ENCODE measurements around the gene HTR3D. TPM values are rescaled to one million over a fixed set of nuclear protein-coding genes. Genes with fewer than 3 reads are reported as not detected.

Gene HTR3D
- total RNA-seq, 1 experiment from 2014 or later, result not detected

DNA sequence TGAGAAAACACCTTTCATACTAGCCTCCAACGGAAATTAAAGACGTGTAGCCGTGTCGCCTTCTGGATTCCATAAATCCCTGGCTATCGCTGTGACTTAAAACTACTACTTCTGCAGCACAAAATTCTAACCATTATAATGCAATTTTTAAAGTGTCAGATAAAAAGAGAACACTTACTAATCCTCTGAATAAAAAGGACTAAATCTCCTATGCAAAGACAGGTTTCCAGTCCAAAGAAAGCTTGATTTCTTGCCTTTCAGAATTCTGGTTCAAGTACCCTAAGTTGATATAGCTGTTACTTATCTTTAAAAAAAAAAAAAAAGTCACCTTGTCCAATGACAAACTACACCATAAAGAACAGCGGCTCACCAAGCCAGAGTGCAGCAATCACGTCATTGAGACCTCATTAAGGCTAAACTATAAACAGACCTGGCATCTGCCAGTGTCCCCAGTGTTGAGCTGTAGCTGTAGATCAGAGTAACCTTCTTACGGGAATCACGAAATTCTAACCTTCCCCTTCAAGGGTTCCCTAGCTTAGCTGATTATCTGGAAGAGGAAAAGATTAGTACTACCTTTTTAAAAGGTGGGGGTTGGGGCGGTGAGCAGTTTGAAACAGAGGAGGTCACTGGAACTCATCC lies 16.0 kb upstream of the HTR3D start:
- CTCF ChIA-PET, result interaction anchor here (0.6 kb wide), 1 partner anchor 9 kb away, joined by 10 read pairs; no protein-coding TSS in a partner anchor
- no peaks in the 10 kb centered on the region for H3K27me3 ChIP-seq (replicated peaks; ENCODE audit: insufficient read depth, low read depth, low read length, poor library complexity)
- DNase-seq (ENCODE audit: low spot score), result no peak
- H3K36me3 ChIP-seq (ENCODE audit: insufficient read depth, low read length, poor library complexity, severe bottlenecking), result peaks cover 7% of the 10 kb centered on the region
- peaks cover 10% of the 10 kb centered on the region for H3K4me1 ChIP-seq (ENCODE audit: insufficient read depth, low read length, poor library complexity, severe bottlenecking)
- BruUV-seq (replicated peaks), result no TSS peak
- H3K9me3 ChIP-seq (ENCODE audit: low read depth, low read length, poor library complexity, severe bottlenecking), result no peaks in the 10 kb centered on the region
- TF ChIP-seq, protein P1, sequence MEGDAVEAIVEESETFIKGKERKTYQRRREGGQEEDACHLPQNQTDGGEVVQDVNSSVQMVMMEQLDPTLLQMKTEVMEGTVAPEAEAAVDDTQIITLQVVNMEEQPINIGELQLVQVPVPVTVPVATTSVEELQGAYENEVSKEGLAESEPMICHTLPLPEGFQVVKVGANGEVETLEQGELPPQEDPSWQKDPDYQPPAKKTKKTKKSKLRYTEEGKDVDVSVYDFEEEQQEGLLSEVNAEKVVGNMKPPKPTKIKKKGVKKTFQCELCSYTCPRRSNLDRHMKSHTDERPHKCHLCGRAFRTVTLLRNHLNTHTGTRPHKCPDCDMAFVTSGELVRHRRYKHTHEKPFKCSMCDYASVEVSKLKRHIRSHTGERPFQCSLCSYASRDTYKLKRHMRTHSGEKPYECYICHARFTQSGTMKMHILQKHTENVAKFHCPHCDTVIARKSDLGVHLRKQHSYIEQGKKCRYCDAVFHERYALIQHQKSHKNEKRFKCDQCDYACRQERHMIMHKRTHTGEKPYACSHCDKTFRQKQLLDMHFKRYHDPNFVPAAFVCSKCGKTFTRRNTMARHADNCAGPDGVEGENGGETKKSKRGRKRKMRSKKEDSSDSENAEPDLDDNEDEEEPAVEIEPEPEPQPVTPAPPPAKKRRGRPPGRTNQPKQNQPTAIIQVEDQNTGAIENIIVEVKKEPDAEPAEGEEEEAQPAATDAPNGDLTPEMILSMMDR (conservative IDR thresholded peaks at IDR 0.05; ENCODE audit: low read depth, low read length), result no peak
- TF ChIP-seq EZH2 (IDR thresholded peaks at IDR 0.05; ENCODE audit: borderline replicate concordance, low read depth, low read length, poor library complexity, severe bottlenecking), result no peak
- intact Hi-C loops (cut with micrococcal nuclease; ENCODE audit: unreplicated experiment), result loop anchor here (5.0 kb wide), 1 partner anchor 118 kb away; no protein-coding TSS in a partner anchor
- H3K4me3 ChIP-seq (ENCODE audit: low read depth, low read length, poor library complexity, severe bottlenecking), result no peak overlapping the region
- H3K27ac ChIP-seq (ENCODE audit: low read depth, low read length, poor library complexity, severe bottlenecking), result no peak overlapping the region
- POLR2A ChIA-PET (ENCODE audit: low non-redundant PET), result no interaction called here

DNA sequence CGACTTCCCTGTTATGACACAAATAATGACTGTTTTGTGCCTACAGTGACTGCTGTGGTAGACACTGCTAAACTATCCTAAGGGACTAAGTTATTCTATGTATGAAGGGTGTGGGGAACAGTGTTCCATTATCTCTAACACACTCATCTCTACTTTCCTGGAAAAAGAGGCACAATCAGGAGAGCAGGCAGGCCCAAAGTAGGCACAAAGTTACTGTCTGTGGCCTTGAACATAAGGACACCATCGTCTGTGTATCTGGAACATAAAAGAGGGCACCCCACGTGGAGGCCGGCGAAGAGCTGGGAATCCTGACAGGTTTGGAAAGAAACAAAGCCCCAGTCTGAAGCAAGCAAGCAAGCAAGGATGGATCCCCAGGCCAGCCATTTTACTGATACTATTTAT lies 15.4 kb upstream of the HTR3D start:
- Histone ChIP-seq H3K27ac (ENCODE audit: low read depth, low read length, poor library complexity, severe bottlenecking) (no peak overlapping the region), H3K9me3 (ENCODE audit: low read depth, low read length, poor library complexity, severe bottlenecking) (no peaks in the 10 kb centered on the region), H3K27me3 (replicated peaks; ENCODE audit: insufficient read depth, low read depth, low read length, poor library complexity) (no peaks in the 10 kb centered on the region), H3K4me1 (ENCODE audit: insufficient read depth, low read length, poor library complexity, severe bottlenecking) (peaks cover 10% of the 10 kb centered on the region), H3K4me3 (ENCODE audit: low read depth, low read length, poor library complexity, severe bottlenecking) (peak overlapping the region; percentile 98), H3K36me3 (ENCODE audit: insufficient read depth, low read length, poor library complexity, severe bottlenecking) (peaks cover 7% of the 10 kb centered on the region)
- no peak for TF ChIP-seq EZH2 (IDR thresholded peaks at IDR 0.05; ENCODE audit: borderline replicate concordance, low read depth, low read length, poor library complexity, severe bottlenecking)
- TF ChIP-seq, protein P1 (conservative IDR thresholded peaks at IDR 0.05; ENCODE audit: low read depth, low read length), result no peak
- DNase-seq (ENCODE audit: low spot score), result no peak
- intact Hi-C loops (cut with micrococcal nuclease; ENCODE audit: unreplicated experiment), result loop anchor here (5.0 kb wide), 1 partner anchor 119 kb away; no protein-coding TSS in a partner anchor
- CTCF ChIA-PET, result no interaction called here
- BruUV-seq (replicated peaks), result no TSS peak
- POLR2A ChIA-PET (ENCODE audit: low non-redundant PET), result no interaction called here

DNA sequence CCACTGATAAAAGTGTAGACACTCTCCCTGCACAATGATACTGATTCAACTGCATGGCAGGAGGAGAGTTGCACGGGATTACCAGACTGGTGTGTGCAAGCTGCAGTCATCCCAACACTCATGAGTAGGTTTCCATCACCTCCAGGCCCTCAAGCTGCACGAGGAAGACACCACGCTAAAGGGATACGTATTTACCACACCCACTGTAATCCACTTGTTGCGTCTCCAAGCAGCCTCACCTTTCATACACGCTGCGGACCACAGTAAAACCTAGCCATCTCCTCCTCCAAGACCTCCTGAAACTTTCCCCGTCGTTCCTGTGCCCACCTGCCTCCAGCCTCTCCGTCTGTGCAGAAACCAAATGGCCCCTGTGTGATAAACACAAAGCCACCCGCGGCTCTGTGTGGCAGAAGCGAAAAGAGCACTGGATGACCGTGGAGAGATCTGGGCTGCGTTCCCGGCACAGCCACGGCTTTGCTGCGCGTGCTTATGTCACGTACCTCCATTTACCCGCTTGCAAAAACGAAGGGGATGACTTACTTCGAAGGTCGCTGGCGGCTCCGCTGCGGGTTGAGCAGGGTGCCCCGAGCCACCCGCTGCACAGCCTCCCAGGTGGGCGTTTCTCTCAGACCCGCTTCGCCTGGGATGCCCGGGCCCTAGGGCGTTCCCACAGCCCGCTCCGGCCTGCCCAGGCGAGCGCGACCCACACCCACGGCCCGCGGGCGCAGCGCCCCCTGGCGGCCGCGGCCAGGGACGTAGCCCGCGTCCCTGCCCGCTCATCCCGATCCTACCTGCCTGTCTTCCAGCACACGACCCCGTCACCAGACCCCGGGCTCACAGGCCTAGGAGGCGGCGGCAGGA lies 14.5 kb upstream of the HTR3D start:
- H3K4me3 ChIP-seq (ENCODE audit: low read depth, low read length, poor library complexity, severe bottlenecking), result peak overlapping the region; percentile 98
- POLR2A ChIA-PET (ENCODE audit: low non-redundant PET), result no interaction called here
- no TSS peak for BruUV-seq (replicated peaks)

More for the DNA sequence above, 14.5 kb upstream of the HTR3D start:
- CTCF ChIA-PET, result interaction anchor here (0.5 to 0.7 kb wide), 2 partner anchors 24 to 211 kb away, joined by 4 read pairs; no protein-coding TSS in a partner anchor
- H3K27ac ChIP-seq (ENCODE audit: low read depth, low read length, poor library complexity, severe bottlenecking), result peak overlapping the region; percentile 56
- TF ChIP-seq, protein P1 (conservative IDR thresholded peaks at IDR 0.05; ENCODE audit: low read depth, low read length), result peak; percentile 82
- TF ChIP-seq EZH2 (IDR thresholded peaks at IDR 0.05; ENCODE audit: borderline replicate concordance, low read depth, low read length, poor library complexity, severe bottlenecking), result no peak
- peak; percentile 67 for DNase-seq (ENCODE audit: low spot score)
- H3K36me3 ChIP-seq (ENCODE audit: insufficient read depth, low read length, poor library complexity, severe bottlenecking), result peaks cover 7% of the 10 kb centered on the region
- no peaks in the 10 kb centered on the region for H3K27me3 ChIP-seq (replicated peaks; ENCODE audit: insufficient read depth, low read depth, low read length, poor library complexity)
- H3K9me3 ChIP-seq (ENCODE audit: low read depth, low read length, poor library complexity, severe bottlenecking), result no peaks in the 10 kb centered on the region
- peaks cover 10% of the 10 kb centered on the region for H3K4me1 ChIP-seq (ENCODE audit: insufficient read depth, low read length, poor library complexity, severe bottlenecking)
- intact Hi-C loops (cut with micrococcal nuclease; ENCODE audit: unreplicated experiment), result loop anchor here (5.0 kb wide), 1 partner anchor 120 kb away; no protein-coding TSS in a partner anchor

Measured in A673 (cell line).